MG63 (cell line): ENCODE measurements around the gene AGO4. TPM values are rescaled to one million over a fixed set of nuclear protein-coding genes. Genes with fewer than 3 reads are reported as not detected.
"Not testable (repeated sequence)": the region's sequence is repeated elsewhere in the genome, so short reads cannot be mapped to it uniquely, and the experiment has no call there.

Experiments
- DNase-seq: peaks from one replicate; pipeline ENCODE4 v3.0.0-alpha.2; 2020
- H3K27me3 ChIP-seq: fragments of 250-450 bp; sonication (Bioruptor Pico); 2 replicates; pipeline ENCODE4 v1.5.1; 2020; ENCODE audit warnings: mild to moderate bottlenecking, moderate library complexity
- H3K36me3 ChIP-seq: fragments of 250-450 bp; sonication (Bioruptor Pico); 2 replicates; pipeline ENCODE4 v1.5.1; 2020; ENCODE audit warnings: mild to moderate bottlenecking, moderate library complexity
- H3K4me3 ChIP-seq: fragments of 250-450 bp; sonication (Bioruptor Pico); 2 replicates; pipeline ENCODE4 v1.5.1; 2020; ENCODE audit warnings: mild to moderate bottlenecking, moderate library complexity
- H3K9me3 ChIP-seq: fragments of 250-450 bp; sonication (Bioruptor Pico); 2 replicates; pipeline ENCODE4 v1.5.1; 2020; ENCODE audit warnings: mild to moderate bottlenecking, moderate library complexity
- total RNA-seq: library from RNA; depleted of rRNA; stranded (reverse); fragments of >200 nt; shearing (Covaris generic); gene quantifications from 2 replicates; pipeline ENCODE4 v1.2.3, GENCODE V29; 2014; ENCODE audit warnings: low replicate concordance

AGO4 gene
- total RNA-seq, 1 experiment from 2014 or later: 1.2 TPM

- no peak for DNase-seq
- Histone ChIP-seq H3K36me3 (no peaks in the 10 kb centered on the region), H3K27me3 (no peaks in the 10 kb centered on the region; the same call in 1 of the 2 replicates), H3K9me3 (no peaks in the 10 kb centered on the region), H3K4me3 (peak overlapping the region; percentile 95)
Observed at GRCh38 chr1:35882586-35882944, 74.7 kb downstream of the AGO4 start.

DNA sequence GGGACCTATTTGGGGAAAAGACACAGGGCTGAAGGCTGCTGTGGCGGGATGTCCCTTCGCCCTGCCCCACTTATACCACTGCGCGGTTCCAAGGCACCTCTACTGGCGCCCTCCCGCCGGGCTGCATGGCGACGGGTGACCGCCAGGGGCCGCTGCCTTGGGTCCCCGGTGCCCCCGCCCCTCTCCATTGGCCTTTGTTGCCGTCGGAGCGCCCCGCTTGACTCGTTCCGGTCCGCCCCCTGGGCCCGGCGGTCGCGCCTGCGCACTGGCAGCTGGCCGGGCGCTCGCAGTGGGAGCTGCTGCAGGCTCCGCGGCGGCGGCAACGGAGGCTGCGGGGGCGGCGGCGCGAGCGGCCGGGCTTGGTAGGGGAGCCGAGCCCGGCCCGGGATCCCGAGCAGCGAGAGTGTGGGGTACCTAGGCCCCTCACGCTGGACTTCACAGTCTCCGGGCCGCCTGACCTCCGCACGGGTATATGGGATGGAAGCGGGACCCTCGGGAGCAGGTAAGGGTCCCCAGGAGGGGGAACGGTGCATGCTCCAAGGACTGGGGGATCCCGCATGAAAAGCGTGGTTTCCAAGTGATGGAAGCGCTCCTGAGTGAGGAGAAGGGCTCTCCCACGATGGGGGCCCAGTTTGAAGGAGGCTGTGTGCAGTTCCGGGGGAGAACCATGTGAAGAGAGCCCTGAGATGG is 75.3 kb downstream of the AGO4 start, which contains the start of gene AGO1:
AGO1 (plus strand) TSS at position 265 of the 690 bp plus-strand sequence; CDS start at position 478, 213 bp downstream.
- H3K9me3 ChIP-seq: no peaks in the 10 kb centered on the region
- H3K36me3 ChIP-seq: no peaks in the 10 kb centered on the region
- H3K4me3 ChIP-seq: peak within 1 kb of the TSS; percentile 95
- H3K27me3 ChIP-seq: no peaks in the 10 kb centered on the region; the same call in 1 of the 2 replicates
- peak; percentile 94 for DNase-seq

GRCh38 chr1:35883635-35884101 is 75.9 kb downstream of the AGO4 start:
- Histone ChIP-seq H3K27me3 (no peaks in the 10 kb centered on the region; the same call in 1 of the 2 replicates), H3K9me3 (no peaks in the 10 kb centered on the region), H3K4me3 (peak overlapping the region; percentile 95), H3K36me3 (no peaks in the 10 kb centered on the region)
- peak; percentile 63 for DNase-seq

- Histone ChIP-seq H3K4me3 (no peak overlapping the region), H3K36me3 (no peaks in the 10 kb centered on the region), H3K27me3 (no peaks in the 10 kb centered on the region; the same call in 1 of the 2 replicates), H3K9me3 (no peaks in the 10 kb centered on the region)
- no peak for DNase-seq
Observed at GRCh38 chr1:35884934-35885333, 77.1 kb downstream of the AGO4 start.

DNA sequence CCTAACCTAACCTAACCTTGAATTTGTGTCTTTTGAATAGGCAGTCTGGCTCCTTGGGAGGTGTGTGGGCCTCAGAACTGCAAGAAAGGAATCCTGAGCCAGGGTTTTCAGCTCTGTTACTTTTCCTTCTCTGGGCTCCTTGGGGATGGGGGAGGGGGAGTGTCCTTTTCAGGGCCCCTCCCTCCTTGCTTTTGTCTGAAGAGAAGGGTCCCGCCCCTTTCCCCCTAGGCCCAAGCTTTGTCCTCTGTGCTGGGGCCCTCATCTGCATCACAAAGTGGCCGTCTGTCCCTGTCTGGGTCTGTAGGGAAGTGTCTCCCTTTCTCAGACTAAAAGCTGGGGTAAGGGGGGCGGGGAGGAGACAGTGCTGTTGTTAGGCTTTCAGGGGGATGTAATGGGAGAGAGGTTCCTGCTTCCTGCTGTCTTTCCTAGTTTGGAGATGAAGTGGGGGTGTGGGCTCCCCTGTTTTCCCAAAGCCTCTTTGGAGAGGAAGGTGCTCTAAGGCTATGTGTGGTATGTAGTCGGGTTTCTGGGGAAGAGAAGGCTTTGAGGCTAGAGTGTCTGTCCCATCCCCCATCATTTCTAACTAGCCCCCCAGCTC is 78.2 kb downstream of the AGO4 start:
- H3K4me3 ChIP-seq: no peak overlapping the region
- H3K36me3 ChIP-seq: no peaks in the 10 kb centered on the region; the same call in 1 of the 2 replicates
- DNase-seq: no peak
- no peaks in the 10 kb centered on the region; the same call in 1 of the 2 replicates for H3K27me3 ChIP-seq
- H3K9me3 ChIP-seq: no peaks in the 10 kb centered on the region

GRCh38 chr1:35886577-35887431 is 79.0 kb downstream of the AGO4 start:
- H3K4me3 ChIP-seq: no peak overlapping the region
- H3K36me3 ChIP-seq: no peaks in the 10 kb centered on the region; the same call in 1 of the 2 replicates
- no peaks in the 10 kb centered on the region; the same call in 1 of the 2 replicates for H3K27me3 ChIP-seq
- no peak for DNase-seq
- H3K9me3 ChIP-seq: no peaks in the 10 kb centered on the region

DNA sequence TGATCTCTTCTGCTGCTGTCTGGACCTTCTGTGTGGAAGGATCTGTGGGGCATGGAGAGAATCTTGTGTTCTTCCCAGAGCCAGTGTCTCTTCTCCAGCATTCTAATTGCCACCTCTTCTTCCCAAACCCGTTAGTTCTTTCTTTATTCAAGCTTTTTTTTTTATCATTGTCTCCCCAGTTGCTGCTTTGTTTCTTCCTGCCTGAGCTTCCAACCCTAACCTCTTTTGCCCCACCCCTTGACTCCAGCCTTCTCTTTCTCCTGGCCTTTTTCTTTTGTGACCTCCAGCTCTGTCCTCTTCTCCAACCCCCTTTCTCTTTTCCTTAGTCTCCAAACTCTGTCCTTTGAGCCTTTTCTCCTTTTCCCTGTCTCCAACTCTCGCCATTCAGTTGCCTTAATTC is 79.7 kb downstream of the AGO4 start:
- no peak for DNase-seq
- H3K4me3 ChIP-seq: no peak overlapping the region
- no peaks in the 10 kb centered on the region; the same call in 1 of the 2 replicates for H3K36me3 ChIP-seq
- no peaks in the 10 kb centered on the region for H3K9me3 ChIP-seq
- H3K27me3 ChIP-seq: no peaks in the 10 kb centered on the region

DNA sequence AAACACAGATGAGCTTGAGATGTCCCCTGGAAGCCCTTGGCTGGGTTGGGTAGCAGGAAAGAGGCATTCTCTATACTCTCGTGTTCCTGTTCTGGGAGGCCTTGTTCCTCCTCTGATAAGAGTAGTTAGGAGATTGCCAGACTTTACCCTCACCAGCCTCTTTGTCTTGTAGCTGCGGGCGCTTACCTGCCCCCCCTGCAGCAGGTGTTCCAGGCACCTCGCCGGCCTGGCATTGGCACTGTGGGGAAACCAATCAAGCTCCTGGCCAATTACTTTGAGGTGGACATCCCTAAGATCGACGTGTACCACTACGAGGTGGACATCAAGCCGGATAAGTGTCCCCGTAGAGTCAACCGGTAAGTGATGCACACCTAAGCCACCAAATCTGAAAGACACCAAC is 80.4 kb downstream of the AGO4 start:
- no peak for DNase-seq
- Histone ChIP-seq H3K36me3 (peaks cover 5% of the 10 kb centered on the region; the same call in 1 of the 2 replicates), H3K4me3 (no peak overlapping the region), H3K9me3 (no peaks in the 10 kb centered on the region), H3K27me3 (no peaks in the 10 kb centered on the region)

GRCh38 chr1:35888981-35889380 is 81.2 kb downstream of the AGO4 start:
- not testable (repeated sequence) for H3K36me3 ChIP-seq, H3K27me3 ChIP-seq, H3K9me3 ChIP-seq, H3K4me3 ChIP-seq, DNase-seq

DNA sequence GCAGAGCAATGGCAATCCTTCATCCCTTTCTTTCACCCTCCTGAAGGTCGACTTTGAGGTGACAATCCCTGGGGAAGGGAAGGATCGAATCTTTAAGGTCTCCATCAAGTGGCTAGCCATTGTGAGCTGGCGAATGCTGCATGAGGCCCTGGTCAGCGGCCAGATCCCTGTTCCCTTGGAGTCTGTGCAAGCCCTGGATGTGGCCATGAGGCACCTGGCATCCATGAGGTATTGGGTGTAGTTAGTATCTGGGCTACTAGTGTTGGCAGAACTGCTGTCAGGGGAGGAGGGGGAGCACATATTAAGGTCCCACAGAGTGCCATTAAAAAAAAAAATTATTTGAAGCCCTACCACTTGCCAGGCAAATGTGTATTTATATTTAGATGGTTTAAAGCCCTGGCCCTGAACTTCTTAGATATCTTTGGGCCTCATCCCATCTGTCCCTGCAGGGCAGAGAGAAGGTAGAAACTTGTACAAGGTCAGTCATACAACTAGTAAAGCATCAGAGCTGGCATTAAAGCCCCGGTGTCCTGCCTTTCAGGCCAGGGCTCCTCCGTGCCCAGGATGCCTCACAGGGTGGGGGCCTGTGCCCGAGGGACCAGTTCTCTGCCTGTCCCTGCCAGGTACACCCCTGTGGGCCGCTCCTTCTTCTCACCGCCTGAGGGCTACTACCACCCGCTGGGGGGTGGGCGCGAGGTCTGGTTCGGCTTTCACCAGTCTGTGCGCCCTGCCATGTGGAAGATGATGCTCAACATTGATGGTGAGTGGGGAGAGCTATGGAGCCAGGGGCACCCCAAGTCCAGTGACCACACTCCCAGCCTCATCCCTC is 85.4 kb downstream of the AGO4 start:
- no peak for DNase-seq
- Histone ChIP-seq H3K9me3 (no peaks in the 10 kb centered on the region), H3K36me3 (peaks cover 11% of the 10 kb centered on the region), H3K27me3 (no peaks in the 10 kb centered on the region), H3K4me3 (no peak overlapping the region)

DNA sequence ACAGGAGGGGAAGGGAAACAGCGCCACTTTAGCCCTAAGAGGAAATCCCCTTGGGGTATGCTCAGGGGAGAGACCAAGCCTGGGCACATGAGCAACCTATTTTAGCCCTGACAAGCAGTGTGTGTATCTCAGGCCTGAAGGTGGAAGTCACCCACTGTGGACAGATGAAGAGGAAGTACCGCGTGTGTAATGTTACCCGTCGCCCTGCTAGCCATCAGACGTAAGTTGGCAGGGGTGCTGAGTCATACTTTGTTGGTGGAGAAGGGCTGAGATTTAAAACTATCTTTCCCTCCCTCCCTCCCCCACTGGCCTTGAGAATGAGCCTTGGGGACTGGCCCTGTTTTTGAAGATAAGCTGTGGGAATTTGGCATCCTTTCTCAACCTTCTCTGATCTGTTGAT is 86.4 kb downstream of the AGO4 start:
- peaks cover 11% of the 10 kb centered on the region for H3K36me3 ChIP-seq
- H3K4me3 ChIP-seq: no peak overlapping the region
- H3K27me3 ChIP-seq: no peaks in the 10 kb centered on the region
- no peak for DNase-seq
- H3K9me3 ChIP-seq: no peaks in the 10 kb centered on the region

DNA sequence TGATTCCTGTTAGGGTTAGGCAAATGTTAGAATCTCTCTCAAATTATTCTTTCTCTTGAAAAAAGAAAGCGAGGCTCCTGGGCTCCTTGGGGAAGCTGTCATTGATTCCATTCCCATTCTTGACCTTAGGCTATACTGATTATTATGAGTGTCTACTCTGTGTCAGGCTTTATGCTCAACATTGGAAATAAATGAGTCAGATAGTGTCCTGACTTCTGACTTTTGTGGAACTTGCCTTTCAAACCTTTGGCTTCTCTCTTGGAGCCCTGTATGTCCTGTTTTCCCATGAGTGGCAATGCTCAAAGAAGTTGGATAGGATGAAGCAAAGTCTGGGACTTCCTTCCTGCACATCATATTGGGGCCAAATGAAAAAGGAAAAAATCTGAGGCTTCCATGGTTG is 86.8 kb downstream of the AGO4 start:
- Histone ChIP-seq H3K27me3 (no peaks in the 10 kb centered on the region), H3K36me3 (peaks cover 11% of the 10 kb centered on the region), H3K4me3 (no peak overlapping the region), H3K9me3 (no peaks in the 10 kb centered on the region)
- DNase-seq: no peak

DNA sequence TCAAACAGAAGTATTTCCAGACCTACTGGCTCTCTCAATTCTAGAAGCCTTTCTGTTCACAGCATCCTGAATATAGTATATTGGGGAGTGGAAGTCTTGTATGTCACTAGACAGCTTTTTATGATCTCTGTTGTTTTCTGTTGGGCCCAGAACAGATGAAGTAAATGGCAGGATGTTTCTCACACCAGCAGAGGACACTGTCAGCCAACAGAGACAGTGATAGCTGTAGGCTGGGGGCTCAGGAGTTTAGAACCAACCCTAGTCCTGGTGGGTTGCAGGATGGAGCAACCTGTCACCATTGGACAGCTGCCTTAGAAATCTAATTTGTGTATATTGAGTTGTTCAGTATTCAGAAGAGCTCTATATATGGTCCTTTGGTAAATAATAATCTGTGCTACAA is 92.1 kb downstream of the AGO4 start:
- peaks cover 10% of the 10 kb centered on the region for H3K36me3 ChIP-seq
- DNase-seq: no peak
- no peaks in the 10 kb centered on the region for H3K27me3 ChIP-seq
- H3K4me3 ChIP-seq: no peak overlapping the region
- H3K9me3 ChIP-seq: no peaks in the 10 kb centered on the region

- H3K4me3 ChIP-seq: no peak overlapping the region
- no peaks in the 10 kb centered on the region for H3K9me3 ChIP-seq
- DNase-seq: no peak
- H3K27me3 ChIP-seq: no peaks in the 10 kb centered on the region
- peaks cover 13% of the 10 kb centered on the region for H3K36me3 ChIP-seq
Observed at GRCh38 chr1:35901235-35901634, 93.4 kb downstream of the AGO4 start.

- Histone ChIP-seq H3K27me3 (no peaks in the 10 kb centered on the region), H3K36me3 (peaks cover 7% of the 10 kb centered on the region), H3K4me3 (no peak overlapping the region), H3K9me3 (no peaks in the 10 kb centered on the region)
- DNase-seq: no peak
Observed at GRCh38 chr1:35902671-35903070, 94.9 kb downstream of the AGO4 start.
